ENCODE results near the gene DAPK1. TPM values are rescaled to one million over a fixed set of nuclear protein-coding genes. Genes with fewer than 3 reads are reported as not detected.

The DAPK1 gene
- total and polyA plus RNA-seq, 2 donors (not counting 1 experiment from before 2014, with no cell fraction given) = 1.7 to 2.8 TPM

DNA sequence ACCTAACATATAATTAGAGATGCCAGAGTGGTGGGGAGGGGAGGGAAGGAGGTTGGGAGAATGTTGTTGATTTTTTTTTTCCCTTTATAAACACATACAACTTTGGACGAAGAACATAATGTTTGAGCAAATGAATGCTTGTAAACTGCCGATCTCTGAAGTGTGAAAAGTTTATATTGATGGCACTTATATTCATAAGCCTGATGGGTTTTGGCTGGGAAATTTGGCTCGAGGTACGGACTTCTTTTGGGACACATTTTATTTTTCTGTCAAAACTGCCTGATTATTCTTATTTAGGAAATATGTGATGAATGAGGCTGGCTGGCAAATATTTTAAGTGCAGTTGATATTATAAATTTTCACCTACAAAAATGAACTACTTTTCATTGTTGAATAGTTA is 9.9 kb downstream of the DAPK1 start:
- no peaks in the 10 kb centered on the region for H3K36me3 ChIP-seq (replicated peaks in 1 of 2; ENCODE audit: control extremely low read depth in 1 of 2, control insufficient read depth in 1 of 2, extremely low read depth in 1 of 2, insufficient read depth in 2 of 2, low read length in 1 of 2)
- Mint-ChIP-seq H3K27me3 (peaks cover 19% of the 10 kb centered on the region), H3K27ac (no peak overlapping the region), H3K4me1 (no peaks in the 10 kb centered on the region), H3K9me3 (ENCODE audit: insufficient read depth) (no peaks in the 10 kb centered on the region), H3K4me3 (no peak overlapping the region)
- TF ChIP-seq, protein P1, sequence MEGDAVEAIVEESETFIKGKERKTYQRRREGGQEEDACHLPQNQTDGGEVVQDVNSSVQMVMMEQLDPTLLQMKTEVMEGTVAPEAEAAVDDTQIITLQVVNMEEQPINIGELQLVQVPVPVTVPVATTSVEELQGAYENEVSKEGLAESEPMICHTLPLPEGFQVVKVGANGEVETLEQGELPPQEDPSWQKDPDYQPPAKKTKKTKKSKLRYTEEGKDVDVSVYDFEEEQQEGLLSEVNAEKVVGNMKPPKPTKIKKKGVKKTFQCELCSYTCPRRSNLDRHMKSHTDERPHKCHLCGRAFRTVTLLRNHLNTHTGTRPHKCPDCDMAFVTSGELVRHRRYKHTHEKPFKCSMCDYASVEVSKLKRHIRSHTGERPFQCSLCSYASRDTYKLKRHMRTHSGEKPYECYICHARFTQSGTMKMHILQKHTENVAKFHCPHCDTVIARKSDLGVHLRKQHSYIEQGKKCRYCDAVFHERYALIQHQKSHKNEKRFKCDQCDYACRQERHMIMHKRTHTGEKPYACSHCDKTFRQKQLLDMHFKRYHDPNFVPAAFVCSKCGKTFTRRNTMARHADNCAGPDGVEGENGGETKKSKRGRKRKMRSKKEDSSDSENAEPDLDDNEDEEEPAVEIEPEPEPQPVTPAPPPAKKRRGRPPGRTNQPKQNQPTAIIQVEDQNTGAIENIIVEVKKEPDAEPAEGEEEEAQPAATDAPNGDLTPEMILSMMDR (IDR thresholded peaks at IDR 0.05) = no peak
- TF ChIP-seq EZH2 (IDR thresholded peaks at IDR 0.05; ENCODE audit: borderline replicate concordance, insufficient read depth, low read depth, low read length, poor library complexity, severe bottlenecking) = no peak
- no peaks in the 10 kb centered on the region for H4K20me1 ChIP-seq (ENCODE audit: control insufficient read depth, insufficient read depth, low read length, poor library complexity, severe bottlenecking)
- H3K4me2 ChIP-seq (replicated peaks; ENCODE audit: low read depth, low read length, poor library complexity, severe bottlenecking) = no peak overlapping the region
- no peak overlapping the region for H3K4me3 ChIP-seq (ENCODE audit: control extremely low read depth in 1 of 5, extremely low read depth in 1 of 5, insufficient read depth in 1 of 5, low read depth in 2 of 5, low read length in 4 of 5)
- CTCF ChIA-PET = no interaction called here
- no peak overlapping the region for H2AFZ ChIP-seq (ENCODE audit: insufficient read depth, low read depth, low read length, poor library complexity, severe bottlenecking)
- ATAC-seq (ENCODE audit: low read depth) (no peak), DNase-seq (no peak)
- H3K27ac ChIP-seq (ENCODE audit: low read length in 2 of 2) = no peak overlapping the region
- peaks cover 0 to 3% (median 0%) of the 10 kb centered on the region in 4 experiments for H3K27me3 ChIP-seq (replicated peaks in 1 of 4; ENCODE audit: control extremely low read depth in 1 of 4, control insufficient read depth in 3 of 4, insufficient read depth in 4 of 4, low read length in 3 of 4)
- H3K4me1 ChIP-seq (ENCODE audit: control insufficient read depth in 2 of 2, insufficient read depth in 2 of 2, low read length in 2 of 2) = no peaks in the 10 kb centered on the region
- H3K9me3 ChIP-seq (ENCODE audit: control extremely low read depth in 1 of 3, control insufficient read depth in 2 of 3, insufficient read depth in 1 of 3, low read length in 2 of 3) = peaks cover 0 to 5% (median 0%) of the 10 kb centered on the region in 3 donors
- intact Hi-C loops (cut with micrococcal nuclease) = no loop called here
- POLR2A ChIA-PET = no interaction called here
- no peaks in the 10 kb centered on the region for H3K79me2 ChIP-seq (ENCODE audit: control insufficient read depth, insufficient read depth, low read length)
- no peak overlapping the region for H3K9ac ChIP-seq (ENCODE audit: low read length)
- 80% methylated on average over 1 of the region's 4 CpGs for WGBS (ENCODE audit: insufficient coverage)

DNA sequence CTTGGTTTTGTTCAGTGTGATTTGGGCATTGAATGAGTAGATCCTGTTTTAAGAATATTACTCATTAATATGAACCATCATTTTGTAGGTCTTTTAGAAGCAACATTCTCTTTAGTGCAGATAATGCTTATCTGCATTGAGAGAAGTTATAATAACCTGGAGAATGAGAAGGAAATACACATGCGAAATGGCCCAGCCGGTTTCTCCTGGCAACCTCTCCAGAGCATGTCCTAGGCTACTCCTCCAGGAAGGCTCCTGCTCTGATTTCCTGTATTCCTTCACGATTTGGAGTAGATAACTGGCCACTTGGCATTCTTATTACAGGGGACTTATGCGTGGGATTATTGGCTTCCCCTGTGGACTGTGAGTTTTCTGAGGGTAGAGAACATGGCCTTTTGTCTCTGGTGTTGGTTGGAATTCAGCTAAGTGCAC is 12.6 kb downstream of the DAPK1 start:
- DNase-seq (no peak), ATAC-seq (ENCODE audit: low read depth) (no peak)
- Mint-ChIP-seq H3K27ac (no peak overlapping the region), H3K4me3 (no peak overlapping the region), H3K27me3 (peaks cover 20% of the 10 kb centered on the region), H3K9me3 (ENCODE audit: insufficient read depth) (no peaks in the 10 kb centered on the region), H3K4me1 (no peaks in the 10 kb centered on the region)
- no peak for TF ChIP-seq EZH2 (IDR thresholded peaks at IDR 0.05; ENCODE audit: borderline replicate concordance, insufficient read depth, low read depth, low read length, poor library complexity, severe bottlenecking)
- TF ChIP-seq, protein P1 (IDR thresholded peaks at IDR 0.05) = no peak
- no peaks in the 10 kb centered on the region for H3K36me3 ChIP-seq (replicated peaks in 1 of 2; ENCODE audit: control extremely low read depth in 1 of 2, control insufficient read depth in 1 of 2, extremely low read depth in 1 of 2, insufficient read depth in 2 of 2, low read length in 1 of 2)
- H4K20me1 ChIP-seq (ENCODE audit: control insufficient read depth, insufficient read depth, low read length, poor library complexity, severe bottlenecking) = no peaks in the 10 kb centered on the region
- no peaks in the 10 kb centered on the region for H3K4me1 ChIP-seq (ENCODE audit: control insufficient read depth in 2 of 2, insufficient read depth in 2 of 2, low read length in 2 of 2)
- intact Hi-C loops (cut with micrococcal nuclease) = no loop called here
- H3K4me3 ChIP-seq (ENCODE audit: control extremely low read depth in 1 of 5, extremely low read depth in 1 of 5, insufficient read depth in 1 of 5, low read depth in 2 of 5, low read length in 4 of 5) = no peak overlapping the region
- no peak overlapping the region for H3K4me2 ChIP-seq (replicated peaks; ENCODE audit: low read depth, low read length, poor library complexity, severe bottlenecking)
- H3K9me3 ChIP-seq (ENCODE audit: control extremely low read depth in 1 of 3, control insufficient read depth in 2 of 3, insufficient read depth in 1 of 3, low read length in 2 of 3) = peaks cover 0 to 5% (median 0%) of the 10 kb centered on the region in 3 donors
- WGBS (ENCODE audit: insufficient coverage) = 90% methylated on average over 3 of the region's 4 CpGs
- POLR2A ChIA-PET = no interaction called here
- no peaks in the 10 kb centered on the region for H3K79me2 ChIP-seq (ENCODE audit: control insufficient read depth, insufficient read depth, low read length)
- H3K27ac ChIP-seq (ENCODE audit: low read length in 2 of 2) = no peak overlapping the region
- H3K27me3 ChIP-seq (replicated peaks in 1 of 4; ENCODE audit: control extremely low read depth in 1 of 4, control insufficient read depth in 3 of 4, insufficient read depth in 4 of 4, low read length in 3 of 4) = peaks cover 0 to 5% (median 0%) of the 10 kb centered on the region in 4 experiments
- CTCF ChIA-PET = no interaction called here
- no peak overlapping the region for H3K9ac ChIP-seq (ENCODE audit: low read length)
- H2AFZ ChIP-seq (ENCODE audit: insufficient read depth, low read depth, low read length, poor library complexity, severe bottlenecking) = no peak overlapping the region
